Umbilical cord (tissue), 2 donors: Measurements from ENCODE around the gene MORN1. TPM values are rescaled to one million over a fixed set of nuclear protein-coding genes. Genes with fewer than 3 reads are reported as not detected.

ENCODE experiments used
- DNase-seq: peaks from one replicate; pipeline ENCODE4 v3.0.0-alpha.2; 2015; ENCODE audit warnings: low spot score
- total RNA-seq: library from RNA; depleted of rRNA; stranded (reverse); fragments of >200 nt; gene quantifications from one replicate; pipeline ENCODE4 v1.2.3, GENCODE V29; 2014; ENCODE audit warnings: low replicate concordance; ENCODE audit not compliant: insufficient read depth

The MORN1 gene
- total RNA-seq, 1 donor from 2014 or later, result 8.4 TPM

- DNase-seq, result no peak
Measured at GRCh38 chr1:2352341-2352896, 38.9 kb downstream of the MORN1 start.

- DNase-seq, result no peak
Measured at GRCh38 chr1:2351723-2352122, 39.6 kb downstream of the MORN1 start.

- no peak for DNase-seq
Measured at GRCh38 chr1:2350911-2351655, 40.3 kb downstream of the MORN1 start.

GRCh38 chr1:2350501-2350900 is 40.9 kb downstream of the MORN1 start:
- DNase-seq, result no peak

- no peak for DNase-seq
Measured at GRCh38 chr1:2349806-2350205, 41.5 kb downstream of the MORN1 start.

- no peak for DNase-seq
Measured at GRCh38 chr1:2348346-2349325, 42.7 kb downstream of the MORN1 start.

GRCh38 chr1:2347896-2348295 is 43.5 kb downstream of the MORN1 start:
- no peak for DNase-seq

- no peak for DNase-seq
Measured at GRCh38 chr1:2347409-2347785, 44.0 kb downstream of the MORN1 start.

- DNase-seq, result no peak
Measured at GRCh38 chr1:2346691-2347408, 44.5 kb downstream of the MORN1 start.

GRCh38 chr1:2345297-2346075 is 45.9 kb downstream of the MORN1 start:
- DNase-seq, result peak; percentile 62

- DNase-seq, result no peak
Measured at GRCh38 chr1:2344744-2345296, 46.5 kb downstream of the MORN1 start.

- DNase-seq, result peak; percentile 40
Measured at GRCh38 chr1:2344121-2344681, 47.2 kb downstream of the MORN1 start.

GRCh38 chr1:2343023-2343935 is 48.1 kb downstream of the MORN1 start:
- DNase-seq, result no peak

GRCh38 chr1:2342384-2343022 is 48.9 kb downstream of the MORN1 start:
- no peak for DNase-seq

- DNase-seq, result no peak
Measured at GRCh38 chr1:2341706-2342383, 49.5 kb downstream of the MORN1 start.

GRCh38 chr1:2340918-2341254 is 50.5 kb downstream of the MORN1 start:
- no peak for DNase-seq

- DNase-seq, result no peak
Measured at GRCh38 chr1:2340086-2340917, 51.1 kb downstream of the MORN1 start.
